HepG2 (cell line): ENCODE results near the gene CLRN2. TPM values are rescaled to one million over a fixed set of nuclear protein-coding genes. Genes with fewer than 3 reads are reported as not detected.

Experiments
- ATF5 ChIP-seq: sonication (generic); formaldehyde crosslinking; IDR thresholded peaks from 2 replicates; pipeline ENCODE4 v1.4.0; 2020; ENCODE audit warnings: mild to moderate bottlenecking, low read depth, missing genetic modification reagents
- HNRNPH1 ChIP-seq: fragments of 200-400 bp; formaldehyde crosslinking; optimal IDR thresholded peaks from 2 replicates; pipeline ENCODE3; 2017; ENCODE audit warnings: mild to moderate bottlenecking, low read depth, low read length
- KMT2B ChIP-seq: IDR thresholded peaks from 2 replicates; pipeline ENCODE4 v1.6.1; 2016; ENCODE audit warnings: missing genetic modification reagents, missing compliant biosample characterization
- PHF8 ChIP-seq: sonication (generic); formaldehyde crosslinking; IDR thresholded peaks from 2 replicates; pipeline ENCODE4 v1.5.0; 2020; ENCODE audit warnings: missing genetic modification reagents
- REXO4 ChIP-seq: sonication (generic); formaldehyde crosslinking; IDR thresholded peaks from 2 replicates; pipeline ENCODE4 v1.8.0; 2022; ENCODE audit warnings: missing genetic modification reagents, mild to moderate bottlenecking, borderline replicate concordance
- TCF7L2 ChIP-seq: IDR thresholded peaks from 2 replicates; pipeline ENCODE4 v1.6.1; 2011; ENCODE audit warnings: mild to moderate bottlenecking, low read depth, low read length, moderate library complexity
- TRIM24 ChIP-seq: sonication (generic); formaldehyde crosslinking; IDR thresholded peaks from 2 replicates; pipeline ENCODE4 v1.8.0; 2022; ENCODE audit warnings: mild to moderate bottlenecking, missing genetic modification reagents
- XBP1 ChIP-seq: sonication (generic); formaldehyde crosslinking; IDR thresholded peaks from 2 replicates; pipeline ENCODE4 v1.5.0; 2020; ENCODE audit warnings: missing genetic modification reagents
- ZFYVE20 ChIP-seq: sonication (generic); formaldehyde crosslinking; IDR thresholded peaks from 2 replicates; pipeline ENCODE4 v1.8.0; 2023; ENCODE audit warnings: low read depth, mild to moderate bottlenecking, moderate library complexity, missing genetic modification reagents, borderline replicate concordance
- ZNF10 ChIP-seq: sonication (generic); formaldehyde crosslinking; IDR thresholded peaks from 2 replicates; pipeline ENCODE4 v1.4.0; 2020; ENCODE audit warnings: mild to moderate bottlenecking, low read depth, missing genetic modification reagents, borderline replicate concordance
- ZNF550 ChIP-seq: sonication (generic); formaldehyde crosslinking; IDR thresholded peaks from 2 replicates; pipeline ENCODE4 v1.4.0; 2020; ENCODE audit warnings: mild to moderate bottlenecking, missing genetic modification reagents, borderline replicate concordance
- ZNF775 ChIP-seq: sonication (generic); formaldehyde crosslinking; IDR thresholded peaks from 2 replicates; pipeline ENCODE4 v1.4.0; 2020; ENCODE audit warnings: missing genetic modification reagents, mild to moderate bottlenecking, moderate library complexity, borderline replicate concordance
- polyA plus RNA-seq, 8 experiments: library from polyadenylated mRNA; depleted of rRNA in 3 of 8; stranded (reverse) in 7 of 8; unstranded in 1 of 8; fragments of >200 nt; fragmentation: Illumina TruSeq in 4 of 8; extraction: Trizol in 4 of 8; gene quantifications; 2 replicates each; pipeline versions ENCODE4 v1.2.1 to v1.2.3, GENCODE V29; 2011 to 2016; ENCODE audit warnings: low read depth in 4 of 8, missing spikeins in 1 of 8, mixed read lengths in 1 of 8; ENCODE audit not compliant: insufficient read depth in 1 of 8
- total RNA-seq, 5 experiments: library from RNA; depleted of rRNA; stranded (reverse); fragments of >200 nt; fragmentation: Illumina TruSeq; extraction: Trizol; gene quantifications; 2 replicates each; pipeline ENCODE4 v1.2.3, GENCODE V29; 2016; ENCODE audit warnings: low read depth in 1 of 5
- TF ChIP-seq, protein P1 (sequence below): IDR thresholded peaks from 2 replicates; pipeline ENCODE4 v1.4.0; 2020; ENCODE audit warnings: mild to moderate bottlenecking, missing genetic modification reagents
- TF ChIP-seq, protein P2 (sequence below), 2 experiments: fragments of 450-650 bp in 1 of 2; sonication (generic) in 1 of 2; formaldehyde crosslinking in 1 of 2; IDR thresholded peaks; 2 replicates each; pipeline versions ENCODE4 v1.6.1 to v1.8.0; 2016 to 2022; ENCODE audit warnings: antibody characterized with exemption in 1 of 2, mild to moderate bottlenecking in 1 of 2, missing genetic modification reagents in 1 of 2
- TF ChIP-seq, protein P3 (sequence below): sonication (generic); formaldehyde crosslinking; IDR thresholded peaks from 2 replicates; pipeline ENCODE4 v1.8.1; 2023; ENCODE audit warnings: missing genetic modification reagents, mild to moderate bottlenecking, borderline replicate concordance

CLRN2 gene
- total and polyA plus RNA-seq, 2 of the 13 experiments (the other 11 are each of a cell fraction or from before 2014, with no cell fraction given) = not detected

- TF ChIP-seq, protein P1, sequence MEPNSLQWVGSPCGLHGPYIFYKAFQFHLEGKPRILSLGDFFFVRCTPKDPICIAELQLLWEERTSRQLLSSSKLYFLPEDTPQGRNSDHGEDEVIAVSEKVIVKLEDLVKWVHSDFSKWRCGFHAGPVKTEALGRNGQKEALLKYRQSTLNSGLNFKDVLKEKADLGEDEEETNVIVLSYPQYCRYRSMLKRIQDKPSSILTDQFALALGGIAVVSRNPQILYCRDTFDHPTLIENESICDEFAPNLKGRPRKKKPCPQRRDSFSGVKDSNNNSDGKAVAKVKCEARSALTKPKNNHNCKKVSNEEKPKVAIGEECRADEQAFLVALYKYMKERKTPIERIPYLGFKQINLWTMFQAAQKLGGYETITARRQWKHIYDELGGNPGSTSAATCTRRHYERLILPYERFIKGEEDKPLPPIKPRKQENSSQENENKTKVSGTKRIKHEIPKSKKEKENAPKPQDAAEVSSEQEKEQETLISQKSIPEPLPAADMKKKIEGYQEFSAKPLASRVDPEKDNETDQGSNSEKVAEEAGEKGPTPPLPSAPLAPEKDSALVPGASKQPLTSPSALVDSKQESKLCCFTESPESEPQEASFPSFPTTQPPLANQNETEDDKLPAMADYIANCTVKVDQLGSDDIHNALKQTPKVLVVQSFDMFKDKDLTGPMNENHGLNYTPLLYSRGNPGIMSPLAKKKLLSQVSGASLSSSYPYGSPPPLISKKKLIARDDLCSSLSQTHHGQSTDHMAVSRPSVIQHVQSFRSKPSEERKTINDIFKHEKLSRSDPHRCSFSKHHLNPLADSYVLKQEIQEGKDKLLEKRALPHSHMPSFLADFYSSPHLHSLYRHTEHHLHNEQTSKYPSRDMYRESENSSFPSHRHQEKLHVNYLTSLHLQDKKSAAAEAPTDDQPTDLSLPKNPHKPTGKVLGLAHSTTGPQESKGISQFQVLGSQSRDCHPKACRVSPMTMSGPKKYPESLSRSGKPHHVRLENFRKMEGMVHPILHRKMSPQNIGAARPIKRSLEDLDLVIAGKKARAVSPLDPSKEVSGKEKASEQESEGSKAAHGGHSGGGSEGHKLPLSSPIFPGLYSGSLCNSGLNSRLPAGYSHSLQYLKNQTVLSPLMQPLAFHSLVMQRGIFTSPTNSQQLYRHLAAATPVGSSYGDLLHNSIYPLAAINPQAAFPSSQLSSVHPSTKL (CRISPR knock-in tag) = 0 out of 2 replicates have a peak, but pooled peaks have one; percentile 3
- TF ChIP-seq TRIM24 (no peak), ATF5 (0 out of 2 replicates have a peak, but pooled peaks have one; percentile 54), ZFYVE20 (CRISPR knock-in tag) (0 out of 2 replicates have a peak, but pooled peaks have one; percentile 62), PHF8 (CRISPR knock-in tag) (peak; percentile 68; the same call in 1 of the 2 replicates), ZNF550 (CRISPR knock-in tag) (no peak), TCF7L2 (no peak), REXO4 (CRISPR knock-in tag) (no peak), HNRNPH1 (no peak), XBP1 (no peak), KMT2B (CRISPR knock-in tag) (peak; percentile 14; the same call in 1 of the 2 replicates), ZNF10 (CRISPR knock-in tag) (no peak), ZNF775 (0 out of 2 replicates have a peak, but pooled peaks have one; percentile 38)
- TF ChIP-seq, protein P2, sequence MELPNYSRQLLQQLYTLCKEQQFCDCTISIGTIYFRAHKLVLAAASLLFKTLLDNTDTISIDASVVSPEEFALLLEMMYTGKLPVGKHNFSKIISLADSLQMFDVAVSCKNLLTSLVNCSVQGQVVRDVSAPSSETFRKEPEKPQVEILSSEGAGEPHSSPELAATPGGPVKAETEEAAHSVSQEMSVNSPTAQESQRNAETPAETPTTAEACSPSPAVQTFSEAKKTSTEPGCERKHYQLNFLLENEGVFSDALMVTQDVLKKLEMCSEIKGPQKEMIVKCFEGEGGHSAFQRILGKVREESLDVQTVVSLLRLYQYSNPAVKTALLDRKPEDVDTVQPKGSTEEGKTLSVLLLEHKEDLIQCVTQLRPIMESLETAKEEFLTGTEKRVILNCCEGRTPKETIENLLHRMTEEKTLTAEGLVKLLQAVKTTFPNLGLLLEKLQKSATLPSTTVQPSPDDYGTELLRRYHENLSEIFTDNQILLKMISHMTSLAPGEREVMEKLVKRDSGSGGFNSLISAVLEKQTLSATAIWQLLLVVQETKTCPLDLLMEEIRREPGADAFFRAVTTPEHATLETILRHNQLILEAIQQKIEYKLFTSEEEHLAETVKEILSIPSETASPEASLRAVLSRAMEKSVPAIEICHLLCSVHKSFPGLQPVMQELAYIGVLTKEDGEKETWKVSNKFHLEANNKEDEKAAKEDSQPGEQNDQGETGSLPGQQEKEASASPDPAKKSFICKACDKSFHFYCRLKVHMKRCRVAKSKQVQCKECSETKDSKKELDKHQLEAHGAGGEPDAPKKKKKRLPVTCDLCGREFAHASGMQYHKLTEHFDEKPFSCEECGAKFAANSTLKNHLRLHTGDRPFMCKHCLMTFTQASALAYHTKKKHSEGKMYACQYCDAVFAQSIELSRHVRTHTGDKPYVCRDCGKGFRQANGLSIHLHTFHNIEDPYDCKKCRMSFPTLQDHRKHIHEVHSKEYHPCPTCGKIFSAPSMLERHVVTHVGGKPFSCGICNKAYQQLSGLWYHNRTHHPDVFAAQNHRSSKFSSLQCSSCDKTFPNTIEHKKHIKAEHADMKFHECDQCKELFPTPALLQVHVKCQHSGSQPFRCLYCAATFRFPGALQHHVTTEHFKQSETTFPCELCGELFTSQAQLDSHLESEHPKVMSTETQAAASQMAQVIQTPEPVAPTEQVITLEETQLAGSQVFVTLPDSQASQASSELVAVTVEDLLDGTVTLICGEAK (IDR thresholded peaks at IDR 0.05) = no peak
- TF ChIP-seq, protein P2 (CRISPR knock-in tag; IDR thresholded peaks at IDR 0.05) = no peak; the same call in 1 of the 2 replicates
- TF ChIP-seq, protein P3, sequence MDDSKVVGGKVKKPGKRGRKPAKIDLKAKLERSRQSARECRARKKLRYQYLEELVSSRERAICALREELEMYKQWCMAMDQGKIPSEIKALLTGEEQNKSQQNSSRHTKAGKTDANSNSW (CRISPR knock-in tag) = no peak; the same call in 1 of the 2 replicates
These were observed 3.4 kb upstream of the CLRN2 start (continued) for GRCh38 chr4:17511509-17511949.
